Endothelial cell of umbilical vein (primary cell): Measurements from ENCODE around the gene MTA1. TPM values are rescaled to one million over a fixed set of nuclear protein-coding genes. Genes with fewer than 3 reads are reported as not detected.

Source experiments
- BruUV-seq: library from RNA; stranded (reverse); fragments of 400-500 nt; replicated peaks from 2 replicates; lab custom pipeline; 2021; lab: Mats Ljungman, UMichigan
- CTCF ChIA-PET: fragments of 300-600, 350-600 bp; sonication (Branson Sonifier 250); formaldehyde crosslinking; loops from one replicate; lab custom pipeline; 2021; ENCODE audit warnings: antibody characterized with exemption, inconsistent platforms; lab: Charles Lee
- POLR2A ChIA-PET: fragments of 300-600, 350-600 bp; sonication (Branson Sonifier 250); formaldehyde crosslinking; loops from one replicate; lab custom pipeline; 2021; ENCODE audit warnings: antibody characterized with exemption, inconsistent platforms; lab: Charles Lee
- DNase-seq: peaks from one replicate; pipeline ENCODE4 v3.0.0-alpha.2; 2011; ENCODE audit warnings: low read depth, low spot score
- FAIRE-seq: peaks from 2 replicates; lab custom pipeline; 2011; peaks lifted over from hg19 to GRCh38; lab: Jason Lieb, UNC
- H2AFZ ChIP-seq: 2 replicates; pipeline ENCODE4 v1.6.0; 2012; ENCODE audit warnings: low read depth, low read length, control low read depth, inconsistent platforms
- H3K27ac ChIP-seq: 2 replicates; pipeline ENCODE4 v1.5.1; 2011; ENCODE audit warnings: low read depth, mild to moderate bottlenecking, control low read depth, low read length, moderate library complexity; ENCODE audit not compliant: insufficient read depth
- H3K27me3 ChIP-seq, 2 experiments: 2 replicates each; pipeline versions ENCODE4 v1.6.0 to v1.6.1; 2011; ENCODE audit warnings: low read length in 2 of 2, mixed read lengths in 1 of 2; ENCODE audit not compliant: control insufficient read depth in 2 of 2, insufficient read depth in 2 of 2
- H3K36me3 ChIP-seq, 2 experiments: 2 replicates in 1 of 2; 3 replicates in 1 of 2; pipeline ENCODE4 v1.5.1; 2011; ENCODE audit warnings: low read length in 2 of 2, mild to moderate bottlenecking in 1 of 2, moderate library complexity in 1 of 2; ENCODE audit not compliant: control insufficient read depth in 2 of 2, insufficient read depth in 2 of 2; ENCODE audit errors: extremely low read depth in 1 of 2
- H3K4me1 ChIP-seq: 3 replicates; pipeline ENCODE4 v1.5.1; 2011; ENCODE audit warnings: mild to moderate bottlenecking, low read length; ENCODE audit not compliant: control insufficient read depth, insufficient read depth; ENCODE audit errors: extremely low read depth
- H3K4me2 ChIP-seq: 2 replicates; pipeline ENCODE4 v1.6.1; 2011; ENCODE audit warnings: low read length, control low read depth, mixed read lengths; ENCODE audit not compliant: insufficient read depth
- H3K4me3 ChIP-seq, 3 experiments: fragments of 200-600 bp in 1 of 3; sonication (generic), shearing (Covaris generic) in 1 of 3; replicated peaks in 1 of 3; 2 replicates each; pipeline ENCODE4 v1.5.1; 2011 to 2016; ENCODE audit warnings: control low read depth in 3 of 3, low read length in 3 of 3, mild to moderate bottlenecking in 2 of 3, inconsistent platforms in 1 of 3, low read depth in 1 of 3, moderate library complexity in 1 of 3; ENCODE audit not compliant: insufficient read depth in 1 of 3
- H3K79me2 ChIP-seq: 2 replicates; pipeline ENCODE4 v1.6.0; 2012; ENCODE audit warnings: low read length, inconsistent platforms; ENCODE audit not compliant: control insufficient read depth, insufficient read depth
- H3K9ac ChIP-seq: replicated peaks from 2 replicates; pipeline ENCODE3; 2011; ENCODE audit warnings: low read length, control low read depth; ENCODE audit not compliant: insufficient read depth; ENCODE audit errors: extremely low read depth
- H3K9me1 ChIP-seq: replicated peaks from 3 replicates; pipeline ENCODE4 v1.6.0; 2011; ENCODE audit warnings: mild to moderate bottlenecking, low read length; ENCODE audit not compliant: control insufficient read depth, insufficient read depth; ENCODE audit errors: extremely low read depth
- H3K9me3 ChIP-seq: replicated peaks from 2 replicates; pipeline ENCODE4 v1.5.1; 2012; ENCODE audit warnings: low read length, inconsistent platforms; ENCODE audit not compliant: control insufficient read depth, insufficient read depth
- H4K20me1 ChIP-seq: replicated peaks from 2 replicates; pipeline ENCODE3; 2011; ENCODE audit warnings: mild to moderate bottlenecking, low read length; ENCODE audit not compliant: control insufficient read depth, insufficient read depth; ENCODE audit errors: extremely low read depth
- CTCF ChIP-seq, 2 donors: IDR thresholded peaks; 1 replicate in 1 of 2; 2 replicates in 1 of 2; pipeline ENCODE4 v1.5.1; 2011; ENCODE audit warnings: low read length in 2 of 2, mild to moderate bottlenecking in 2 of 2, moderate library complexity in 2 of 2, control low read depth in 1 of 2, inconsistent platforms in 1 of 2, low read depth in 1 of 2; ENCODE audit not compliant: insufficient read depth in 1 of 2; ENCODE audit errors: extremely low read depth in 1 of 2
- EZH2 ChIP-seq: IDR thresholded peaks from 2 replicates; pipeline ENCODE4 v1.6.1; 2012; ENCODE audit warnings: borderline replicate concordance, low read depth, mild to moderate bottlenecking, moderate library complexity, low read length, inconsistent platforms; ENCODE audit not compliant: severe bottlenecking
- FOS ChIP-seq: IDR thresholded peaks from 2 replicates; pipeline ENCODE4 v1.6.1; 2011; ENCODE audit warnings: mild to moderate bottlenecking, low read length, moderate library complexity, borderline replicate concordance; ENCODE audit not compliant: insufficient read depth
- GATA2 ChIP-seq: IDR thresholded peaks from 2 replicates; pipeline ENCODE4 v1.7.0; 2011; ENCODE audit warnings: low read depth, mild to moderate bottlenecking, moderate library complexity, mixed read lengths, low read length; ENCODE audit not compliant: insufficient read length, insufficient read depth
- JUN ChIP-seq: IDR thresholded peaks from 2 replicates; pipeline ENCODE4 v1.6.1; 2011; ENCODE audit warnings: borderline replicate concordance, low read depth; ENCODE audit not compliant: insufficient read length, insufficient read depth
- MYC ChIP-seq: IDR thresholded peaks from one replicate; pipeline ENCODE4 v1.6.1; 2011; ENCODE audit warnings: mild to moderate bottlenecking, low read depth, low read length
- POLR2A ChIP-seq: IDR thresholded peaks from 2 replicates; pipeline ENCODE4 v1.6.1; 2012; ENCODE audit warnings: low read depth, mild to moderate bottlenecking, control low read depth, low read length
- POLR2AphosphoS5 ChIP-seq: IDR thresholded peaks from 2 replicates; pipeline ENCODE4 v1.6.1; 2012; ENCODE audit warnings: low read depth, mild to moderate bottlenecking, control low read depth, low read length, moderate library complexity; ENCODE audit not compliant: insufficient read depth
- dilution Hi-C: fragments of 300-500 bp; cut with MboI; formaldehyde crosslinking; loops from one replicate; pipeline ENCODE4 v1.15.0; 2019; ENCODE audit warnings: low sequenced_read_pairs; ENCODE audit not compliant: extremely low pct_ligation_motif_present
- intact Hi-C: fragments of 100-400 bp; cut with micrococcal nuclease; formaldehyde crosslinking; loops from one replicate; pipeline ENCODE4 v1.10.0; 2022
- polyA plus RNA-seq, 4 experiments: library from polyadenylated mRNA; depleted of rRNA in 3 of 4; stranded (reverse) in 3 of 4; unstranded in 1 of 4; fragments of >200 nt; gene quantifications; 2 replicates each; pipeline versions ENCODE4 v1.2.1 to v1.2.3, GENCODE V29; 2011 to 2012; ENCODE audit warnings: missing spikeins in 1 of 4
- total RNA-seq: library from RNA; stranded (reverse); gene quantifications from 2 replicates; pipeline ENCODE4 v1.2.3, GENCODE V29; 2021
- TF ChIP-seq, protein P1 (sequence below): IDR thresholded peaks from 2 replicates; pipeline ENCODE4 v1.6.1; 2011; ENCODE audit not compliant: insufficient read depth, insufficient read length

The MTA1 gene
- total and polyA plus RNA-seq, 2 donors (not counting 3 experiments of a cell fraction or from before 2014, with no cell fraction given), result 85.2 to 167 TPM

DNA sequence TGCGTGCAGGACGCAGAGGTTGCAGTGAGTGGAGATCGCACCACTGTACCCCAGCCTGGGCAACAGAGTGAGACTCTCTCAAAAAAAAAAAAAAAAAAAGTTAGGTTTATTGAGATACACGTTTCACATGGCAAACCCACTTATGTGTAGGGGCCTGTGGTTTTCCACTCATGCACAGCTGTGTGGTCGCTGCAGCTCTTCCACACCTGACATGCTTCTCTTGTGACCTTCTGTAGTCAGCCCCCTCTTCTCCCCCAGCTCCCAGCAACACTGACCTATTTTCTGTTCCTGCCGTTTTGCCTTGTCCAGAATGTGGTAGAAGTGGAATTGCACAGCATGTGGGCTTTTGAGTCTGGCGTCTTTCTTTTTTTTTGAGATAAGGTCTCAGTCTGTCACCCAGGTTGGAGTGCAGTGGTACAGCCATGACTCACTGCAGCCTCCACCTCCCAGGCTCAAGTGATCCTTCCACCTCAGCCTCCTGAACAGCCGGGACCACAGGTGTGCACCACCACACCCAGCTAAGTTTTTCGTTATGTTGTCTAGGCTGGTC, 8.4 kb downstream of the MTA1 start:
- dilution Hi-C loops (no loop called here), intact Hi-C loops (no loop called here)
- ChIA-PET CTCF (interaction anchor here (4.7 kb wide), 1 partner anchor 53 kb away, joined by 23 read pairs; no protein-coding TSS in a partner anchor), POLR2A (interaction anchor here (0.7 kb wide), 1 partner anchor 16 kb away, joined by 4 read pairs; no protein-coding TSS in a partner anchor)
- DNase-seq (no peak), FAIRE-seq (no peak)
- TF ChIP-seq JUN (no peak), FOS (no peak), EZH2 (no peak), POLR2AphosphoS5 (no peak), POLR2A (no peak), GATA2 (no peak), MYC (no peak), CTCF (IDR thresholded peaks at IDR 0.05; ENCODE audit: extremely low read depth in 1 of 2, insufficient read depth in 1 of 2, low read depth in 1 of 2, low read length in 2 of 2) (no peak)
- TF ChIP-seq, protein P1, sequence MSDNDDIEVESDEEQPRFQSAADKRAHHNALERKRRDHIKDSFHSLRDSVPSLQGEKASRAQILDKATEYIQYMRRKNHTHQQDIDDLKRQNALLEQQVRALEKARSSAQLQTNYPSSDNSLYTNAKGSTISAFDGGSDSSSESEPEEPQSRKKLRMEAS, result no peak
- Histone ChIP-seq H3K4me1 (peaks cover 26% of the 10 kb centered on the region), H3K9ac (no peak overlapping the region), H3K4me2 (no peak overlapping the region), H3K27me3 (no peaks in the 10 kb centered on the region), H3K9me3 (no peaks in the 10 kb centered on the region), H3K27ac (no peak overlapping the region), H3K4me3 (no peak overlapping the region), H3K36me3 (peaks cover 2 to 10% of the 10 kb centered on the region in 2 experiments), H3K79me2 (peaks cover 77% of the 10 kb centered on the region), H3K9me1 (no peaks in the 10 kb centered on the region), H4K20me1 (no peaks in the 10 kb centered on the region), H2AFZ (no peak overlapping the region)
- BruUV-seq, result no TSS peak
